D721Med (cell line): ENCODE results near the gene TPO.

Experiments used
- DNase-seq: peaks from one replicate; pipeline ENCODE4 v3.0.0; 2011; ENCODE audit warnings: low spot score; ENCODE audit not compliant: insufficient read length
- FAIRE-seq: peaks from 2 replicates; lab custom pipeline; 2011; peaks lifted over from hg19 to GRCh38; lab: Jason Lieb, UNC
- TF ChIP-seq, protein P1 (sequence below): IDR thresholded peaks from 2 replicates; pipeline ENCODE4 v1.5.1; 2012; ENCODE audit warnings: mild to moderate bottlenecking, control low read depth; ENCODE audit not compliant: insufficient read depth; ENCODE audit errors: missing control alignments

Gene TPO

DNA sequence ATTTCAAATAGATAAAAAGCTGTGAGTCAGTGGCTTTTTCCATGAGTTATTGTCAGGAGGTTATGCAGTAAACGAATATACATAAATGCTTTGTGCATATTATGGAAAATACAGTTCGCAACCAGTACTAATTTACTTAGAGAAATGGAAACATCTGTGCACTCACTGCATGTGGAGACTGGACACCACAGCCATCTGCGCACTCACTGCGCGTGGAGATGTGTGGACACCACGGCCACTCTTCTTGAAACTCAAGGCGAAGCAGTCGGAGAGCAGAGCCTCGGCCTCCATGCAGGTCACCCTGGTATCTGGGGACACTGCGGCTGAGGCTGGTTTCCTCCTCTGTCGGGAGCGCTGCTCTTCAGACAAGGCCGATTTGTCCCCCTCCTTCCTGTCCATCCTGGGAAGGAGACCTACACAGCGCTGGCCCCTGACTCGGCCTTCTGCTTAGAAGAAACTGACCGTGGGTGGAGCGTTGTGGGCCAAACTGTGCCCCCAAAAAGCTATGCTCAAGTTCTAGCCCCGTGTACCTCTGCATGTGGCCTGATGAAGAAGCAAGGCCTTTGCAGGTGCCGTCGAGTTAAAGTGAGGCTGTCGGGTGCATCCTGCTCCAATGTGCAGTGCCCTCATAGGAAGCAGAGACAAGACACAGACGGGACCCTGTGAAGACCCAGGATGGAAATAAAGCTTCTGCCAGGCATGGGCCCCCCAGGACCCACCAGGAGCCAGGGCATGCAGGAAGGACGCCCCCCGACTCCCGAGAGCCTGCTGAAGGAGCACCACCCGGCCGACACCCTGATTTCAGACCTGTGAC is 88.0 kb downstream of the TPO start:
- DNase-seq (no peak), FAIRE-seq (no peak)
- TF ChIP-seq, protein P1, sequence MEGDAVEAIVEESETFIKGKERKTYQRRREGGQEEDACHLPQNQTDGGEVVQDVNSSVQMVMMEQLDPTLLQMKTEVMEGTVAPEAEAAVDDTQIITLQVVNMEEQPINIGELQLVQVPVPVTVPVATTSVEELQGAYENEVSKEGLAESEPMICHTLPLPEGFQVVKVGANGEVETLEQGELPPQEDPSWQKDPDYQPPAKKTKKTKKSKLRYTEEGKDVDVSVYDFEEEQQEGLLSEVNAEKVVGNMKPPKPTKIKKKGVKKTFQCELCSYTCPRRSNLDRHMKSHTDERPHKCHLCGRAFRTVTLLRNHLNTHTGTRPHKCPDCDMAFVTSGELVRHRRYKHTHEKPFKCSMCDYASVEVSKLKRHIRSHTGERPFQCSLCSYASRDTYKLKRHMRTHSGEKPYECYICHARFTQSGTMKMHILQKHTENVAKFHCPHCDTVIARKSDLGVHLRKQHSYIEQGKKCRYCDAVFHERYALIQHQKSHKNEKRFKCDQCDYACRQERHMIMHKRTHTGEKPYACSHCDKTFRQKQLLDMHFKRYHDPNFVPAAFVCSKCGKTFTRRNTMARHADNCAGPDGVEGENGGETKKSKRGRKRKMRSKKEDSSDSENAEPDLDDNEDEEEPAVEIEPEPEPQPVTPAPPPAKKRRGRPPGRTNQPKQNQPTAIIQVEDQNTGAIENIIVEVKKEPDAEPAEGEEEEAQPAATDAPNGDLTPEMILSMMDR: no peak

DNA sequence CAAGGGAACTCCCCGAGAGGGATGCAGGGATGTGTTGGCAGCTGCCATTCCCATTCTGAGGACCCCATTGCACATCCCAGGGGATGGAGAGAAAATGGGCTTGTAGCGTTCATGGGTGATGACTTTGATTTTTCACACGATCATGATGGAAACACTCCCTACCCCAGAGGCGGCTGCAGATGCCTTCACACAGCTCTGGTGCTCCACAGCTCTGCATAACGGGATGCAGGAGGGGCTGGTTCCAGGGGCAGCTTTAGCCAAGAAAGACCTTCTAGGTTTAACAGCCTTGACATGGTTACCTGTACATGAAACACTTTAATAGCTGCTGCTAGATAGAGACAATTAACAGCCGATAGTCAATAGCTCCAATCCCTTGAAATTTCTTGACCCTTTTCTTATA is 88.7 kb downstream of the TPO start:
- TF ChIP-seq, protein P1: no peak
- FAIRE-seq (no peak), DNase-seq (no peak)

DNA sequence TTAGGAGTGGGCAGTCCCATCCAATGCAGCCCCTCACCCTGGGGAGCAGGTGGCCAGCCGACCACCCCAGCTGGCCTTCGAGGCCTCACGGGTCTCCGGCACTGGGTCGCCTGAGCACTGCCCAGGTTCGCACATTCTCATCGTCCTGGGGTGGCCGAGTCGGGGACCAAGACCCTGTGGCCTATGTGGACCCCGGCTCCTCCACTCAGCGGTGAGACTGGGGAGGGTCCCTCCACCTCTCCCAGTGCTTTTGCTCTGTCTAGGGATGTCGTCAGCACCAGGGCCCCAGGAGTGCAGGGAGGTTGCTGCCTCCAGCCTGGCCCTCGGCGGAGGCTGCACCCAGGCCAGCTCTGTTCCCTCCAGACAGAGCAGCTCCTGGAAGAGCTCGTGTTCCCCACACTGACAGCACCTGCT is 89.6 kb downstream of the TPO start:
- no peak for DNase-seq
- no peak for FAIRE-seq
- TF ChIP-seq, protein P1: no peak

DNA sequence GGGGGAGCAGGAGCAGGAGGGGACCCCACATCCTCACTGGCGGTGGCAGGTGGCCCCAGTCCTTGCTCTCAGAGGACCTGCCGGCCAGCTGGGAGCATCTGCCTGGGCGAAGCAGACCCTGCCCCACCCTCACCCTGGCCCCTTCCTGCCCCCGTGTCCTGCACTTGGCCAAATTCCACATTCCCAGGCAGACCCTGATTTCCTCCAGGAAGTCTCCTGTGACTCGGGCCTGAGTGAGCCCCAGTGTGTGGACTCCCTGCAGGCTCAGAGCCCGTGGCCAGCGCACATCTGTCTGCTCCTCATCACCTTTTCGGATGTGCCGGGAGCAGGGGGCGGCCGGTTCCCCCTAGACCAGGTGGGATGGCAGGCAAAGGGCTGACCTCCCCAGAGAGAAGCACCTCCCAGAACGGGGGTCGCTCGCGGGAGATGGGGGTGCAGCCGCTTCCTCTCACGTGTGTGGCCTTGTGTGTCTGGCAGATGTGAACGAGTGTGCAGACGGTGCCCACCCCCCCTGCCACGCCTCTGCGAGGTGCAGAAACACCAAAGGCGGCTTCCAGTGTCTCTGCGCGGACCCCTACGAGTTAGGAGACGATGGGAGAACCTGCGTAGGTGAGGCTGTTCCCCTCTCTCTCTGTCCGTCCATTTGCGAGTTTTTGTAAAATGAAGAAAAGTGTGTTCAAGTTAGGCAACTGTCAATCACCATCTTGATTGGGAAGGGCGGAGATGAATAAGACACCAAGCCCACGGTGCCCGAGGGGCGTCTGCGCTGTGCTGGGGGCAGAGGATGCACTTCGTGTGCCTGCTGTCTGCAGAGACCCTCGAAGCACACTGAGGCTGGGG is 90.4 kb downstream of the TPO start:
- DNase-seq (no peak), FAIRE-seq (no peak)
- TF ChIP-seq, protein P1: no peak

DNA sequence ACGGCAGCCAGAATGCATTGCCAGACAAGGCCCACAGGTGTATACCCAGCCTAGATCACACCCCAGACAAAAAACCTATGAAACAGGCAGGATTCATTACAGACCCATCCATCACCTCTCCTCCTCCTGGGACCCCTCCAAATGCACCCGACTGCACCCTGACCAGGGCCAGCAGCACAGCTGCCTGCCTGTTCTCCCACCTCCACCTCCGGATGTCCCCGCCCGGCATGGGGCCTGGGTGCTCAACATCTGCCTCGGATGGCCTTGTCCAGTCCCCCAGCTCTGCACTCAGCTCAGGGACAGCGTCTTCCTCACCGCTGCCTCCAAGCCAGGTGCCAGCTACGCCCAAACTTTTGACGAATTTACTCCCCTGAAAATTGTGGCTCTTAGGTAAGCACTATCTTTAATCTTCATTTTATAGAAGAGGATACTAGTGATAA is 91.1 kb downstream of the TPO start:
- DNase-seq (no peak), FAIRE-seq (no peak)
- TF ChIP-seq, protein P1: no peak

DNA sequence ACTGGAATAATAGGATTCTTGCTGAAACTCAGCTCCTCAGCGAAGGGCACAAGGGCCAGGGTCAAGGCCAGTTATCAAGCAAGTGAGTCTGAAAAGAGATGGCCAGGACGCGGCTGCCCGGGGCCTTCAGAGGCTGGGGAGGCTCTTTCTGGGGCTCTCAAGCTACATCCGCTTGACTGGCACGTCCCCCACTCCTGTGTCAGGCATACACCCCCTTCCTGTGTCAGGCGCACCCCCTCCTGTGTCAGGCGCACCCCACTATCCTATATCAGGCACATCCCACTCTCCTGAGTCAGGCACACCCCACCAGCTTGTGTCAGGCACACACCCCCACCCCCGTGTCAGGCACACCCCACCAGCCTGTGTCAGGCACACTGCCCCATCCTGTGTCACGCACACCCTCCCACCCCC is 91.8 kb downstream of the TPO start:
- TF ChIP-seq, protein P1: no peak
- FAIRE-seq (no peak), DNase-seq (no peak)
